GM12878 (cell line): ENCODE data around the gene LRRC70. TPM values are rescaled to one million over a fixed set of nuclear protein-coding genes. Genes with fewer than 3 reads are reported as not detected.

Experiments
- ATAC-seq: fragments of 200-7000 bp; cut with Tn5 transposase; 3 replicates; pipeline ENCODE4 v1.9.1; 2020; ENCODE audit warnings: mild to moderate bottlenecking, moderate library complexity
- BruUV-seq: library from RNA; stranded (reverse); fragments of 400-500 nt; replicated peaks from 2 replicates; lab custom pipeline; 2021; lab: Mats Ljungman, UMichigan
- CTCF ChIA-PET: fragments of 300-600 bp; sonication (Branson Sonifier 250); formaldehyde crosslinking; extraction: SDS; loops from one replicate; lab custom pipeline; 2021; ENCODE audit warnings: inconsistent platforms; lab: Yijun Ruan, JAX
- POLR2A ChIA-PET: fragments of 350-600 bp; formaldehyde crosslinking; extraction: SDS; loops from one replicate; lab custom pipeline; 2021; ENCODE audit warnings: inconsistent platforms; lab: Charles Lee
- RAD21 ChIA-PET: fragments of 300-600 bp; sonication (Branson Sonifier 250); formaldehyde crosslinking; loops from one replicate; lab custom pipeline; 2023; ENCODE audit warnings: antibody characterized with exemption; ENCODE audit not compliant: unreplicated experiment; lab: Charles Lee
- SMC1A ChIA-PET: fragments of 300-600 bp; sonication (Branson Sonifier 250); formaldehyde crosslinking; loops from one replicate; lab custom pipeline; 2023; ENCODE audit not compliant: unreplicated experiment, uncharacterized antibody; lab: Charles Lee
- DNase-seq: peaks from one replicate; pipeline ENCODE4 v3.0.0-alpha.2; 2011; ENCODE audit warnings: low read depth, low spot score
- FAIRE-seq: peaks from 3 replicates; lab custom pipeline; 2011; peaks lifted over from hg19 to GRCh38; lab: Jason Lieb, UNC
- H2AFZ ChIP-seq: 2 replicates; pipeline ENCODE4 v1.6.0; 2011; ENCODE audit warnings: low read depth, low read length, control low read depth; ENCODE audit not compliant: control insufficient read depth
- H3K27ac ChIP-seq: 2 replicates; pipeline ENCODE4 v1.5.1; 2011; ENCODE audit warnings: control low read depth; ENCODE audit not compliant: control insufficient read depth, insufficient read depth
- H3K27me3 ChIP-seq, 2 experiments: replicated peaks in 1 of 2; 2 replicates each; pipeline versions ENCODE4 v1.6.0 to v1.6.1; 2011; ENCODE audit warnings: low read length in 1 of 2; ENCODE audit not compliant: control insufficient read depth in 2 of 2, insufficient read depth in 2 of 2
- H3K36me3 ChIP-seq, 2 experiments: 2 replicates each; pipeline ENCODE4 v1.5.1; 2011; ENCODE audit warnings: low read length in 1 of 2; ENCODE audit not compliant: control insufficient read depth in 2 of 2, insufficient read depth in 2 of 2
- H3K4me1 ChIP-seq: 2 replicates; pipeline ENCODE4 v1.6.1; 2011; ENCODE audit warnings: mild to moderate bottlenecking, low read length, moderate library complexity, mixed read lengths; ENCODE audit not compliant: control insufficient read depth, insufficient read depth
- H3K4me2 ChIP-seq: 2 replicates; pipeline ENCODE4 v1.6.0; 2011; ENCODE audit warnings: control low read depth; ENCODE audit not compliant: control insufficient read depth, insufficient read depth
- H3K4me3 ChIP-seq: fragments of 200-600 bp; sonication (generic); 2 replicates; pipeline ENCODE4 v1.5.1; 2016
- H3K79me2 ChIP-seq: 2 replicates; pipeline ENCODE4 v1.6.0; 2011; ENCODE audit warnings: low read length; ENCODE audit not compliant: control insufficient read depth, insufficient read depth
- H3K9ac ChIP-seq: 2 replicates; pipeline ENCODE4 v1.8.0; 2011; ENCODE audit warnings: low read length, control low read depth, mixed read lengths; ENCODE audit not compliant: control insufficient read depth, insufficient read depth
- H3K9me3 ChIP-seq: replicated peaks from 3 replicates; pipeline ENCODE4 v1.5.1; 2011; ENCODE audit warnings: mild to moderate bottlenecking, low read length; ENCODE audit not compliant: control insufficient read depth, insufficient read depth
- H4K20me1 ChIP-seq: 2 replicates; pipeline ENCODE4 v1.6.0; 2011; ENCODE audit not compliant: control insufficient read depth, insufficient read depth
- BACH1 ChIP-seq: fragments of 450-650 bp; IDR thresholded peaks from 2 replicates; pipeline ENCODE4 v1.6.1; 2017; ENCODE audit warnings: mild to moderate bottlenecking, borderline replicate concordance
- CREM ChIP-seq: IDR thresholded peaks from 2 replicates; pipeline ENCODE4 v1.6.1; 2014; ENCODE audit warnings: antibody characterized with exemption, low read depth
- HCFC1 ChIP-seq: fragments of 150-350 bp; IDR thresholded peaks from 2 replicates; pipeline ENCODE4 v1.6.1; 2014; ENCODE audit warnings: low read length
- KDM1A ChIP-seq: fragments of 200-600 bp; sonication (generic); IDR thresholded peaks from 2 replicates; pipeline ENCODE4 v1.6.1; 2016; ENCODE audit warnings: borderline replicate concordance
- NR2C1 ChIP-seq: fragments of 450-650 bp; IDR thresholded peaks from 2 replicates; pipeline ENCODE4 v1.6.1; 2017; ENCODE audit warnings: antibody characterized with exemption, mild to moderate bottlenecking, moderate library complexity
- RBBP5 ChIP-seq: fragments of 200-600 bp; sonication (generic); conservative IDR thresholded peaks from 2 replicates; pipeline ENCODE4 v1.6.1; 2016
- SKIL ChIP-seq: fragments of 450-650 bp; IDR thresholded peaks from 2 replicates; pipeline ENCODE4 v1.6.1; 2017; ENCODE audit warnings: mild to moderate bottlenecking, low read depth, inconsistent platforms; ENCODE audit not compliant: poor library complexity, severe bottlenecking
- SUZ12 ChIP-seq: fragments of 200-600 bp; sonication (generic); IDR thresholded peaks from one replicate; pipeline ENCODE4 v1.6.1; 2018; ENCODE audit warnings: antibody characterized with exemption, mild to moderate bottlenecking; ENCODE audit not compliant: unreplicated experiment
- ZBED1 ChIP-seq: IDR thresholded peaks from 2 replicates; pipeline ENCODE4 v1.6.1; 2016; ENCODE audit warnings: borderline replicate concordance
- WGBS: methylation state at CpG from one replicate; pipeline ENCODE4 v1.1.6; 2016; ENCODE audit warnings: low lambda C conversion rate; ENCODE audit not compliant: insufficient replicate concordance, insufficient coverage; ENCODE audit errors: missing lambda C conversion rate; 5-methylcytosine and 5-hydroxymethylcytosine counted together
- in situ Hi-C: fragments of 300-500 bp; cut with MboI; formaldehyde crosslinking; loops from 9 replicates; pipeline ENCODE4 v1.14.3; 2018; ENCODE audit warnings: mixed read lengths
- intact Hi-C: fragments of 100-400 bp; cut with micrococcal nuclease; formaldehyde crosslinking; loops from one replicate; pipeline ENCODE4 v1.14.2; 2022; ENCODE audit not compliant: unreplicated experiment
- polyA plus RNA-seq, 11 experiments: library from polyadenylated mRNA; depleted of rRNA in 4 of 11; unstranded in 6 of 11; stranded (reverse) in 5 of 11; fragments of >200 nt; fragmentation: Nextera tagmentation in 4 of 11; fragmentation: Illumina TruSeq in 1 of 11; extraction: Ambion mirVana in 4 of 11; extraction: Trizol in 1 of 11; gene quantifications; 1 replicate in 1 of 11; 2 replicates in 10 of 11; pipeline versions ENCODE4 v1.2.1 to v1.2.3, GENCODE V29; 2011 to 2016; ENCODE audit warnings: inconsistent platforms in 2 of 11, missing spikeins in 2 of 11, low read depth in 1 of 11
- total RNA-seq, 4 experiments: library from RNA; depleted of rRNA in 3 of 4; stranded (reverse); fragments of >200 nt in 3 of 4; fragmentation: Illumina TruSeq in 1 of 4; extraction: Trizol in 1 of 4; gene quantifications; 2 replicates each; pipeline versions ENCODE4 v1.2.1 to v1.2.3, GENCODE V29; 2013 to 2021
- TF ChIP-seq, protein P1 (sequence below): IDR thresholded peaks from 2 replicates; pipeline ENCODE4 v1.6.1; 2011; ENCODE audit warnings: low read depth, low read length, improper control_type of control experiment, borderline replicate concordance
- TF ChIP-seq, protein P2 (sequence below): fragments of 450-650 bp; formaldehyde crosslinking; IDR thresholded peaks from 2 replicates; pipeline ENCODE4 v1.4.0; 2020; ENCODE audit warnings: mild to moderate bottlenecking, moderate library complexity
- TF ChIP-seq, protein P3 (sequence below): fragments of 450-650 bp; IDR thresholded peaks from 2 replicates; pipeline ENCODE4 v1.6.1; 2014; ENCODE audit warnings: mild to moderate bottlenecking
- TF ChIP-seq, protein P4 (sequence below): IDR thresholded peaks from 2 replicates; pipeline ENCODE4 v1.6.1; 2012; ENCODE audit warnings: low read length, inconsistent platforms

LRRC70 gene
- total and polyA plus RNA-seq, 10 of the 15 experiments (the other 5 are each of a cell fraction or from before 2014, with no cell fraction given), result 0.35 to 1.5 (median 0.84) TPM

DNA sequence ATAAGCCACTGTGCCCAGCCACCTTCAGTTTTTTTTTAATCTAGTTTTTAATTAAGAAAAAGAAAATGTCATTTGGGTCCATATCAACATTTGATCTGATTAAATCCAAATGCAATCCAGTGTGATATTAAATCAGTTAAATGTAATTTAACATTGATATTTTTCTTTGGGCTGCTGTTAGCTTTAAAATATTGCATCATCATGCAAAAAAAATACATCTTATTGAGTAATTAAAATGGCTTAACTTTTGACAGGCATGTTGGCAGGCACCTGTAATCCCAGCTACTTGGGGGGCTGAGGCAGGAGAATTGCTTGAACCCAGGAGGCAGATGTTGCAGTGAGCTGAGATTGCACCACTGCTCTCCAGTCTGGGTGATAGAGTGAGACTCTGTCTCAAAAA lies 22.7 kb upstream of the LRRC70 start (continued):
- TF ChIP-seq, protein P1, sequence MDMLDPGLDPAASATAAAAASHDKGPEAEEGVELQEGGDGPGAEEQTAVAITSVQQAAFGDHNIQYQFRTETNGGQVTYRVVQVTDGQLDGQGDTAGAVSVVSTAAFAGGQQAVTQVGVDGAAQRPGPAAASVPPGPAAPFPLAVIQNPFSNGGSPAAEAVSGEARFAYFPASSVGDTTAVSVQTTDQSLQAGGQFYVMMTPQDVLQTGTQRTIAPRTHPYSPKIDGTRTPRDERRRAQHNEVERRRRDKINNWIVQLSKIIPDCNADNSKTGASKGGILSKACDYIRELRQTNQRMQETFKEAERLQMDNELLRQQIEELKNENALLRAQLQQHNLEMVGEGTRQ, result no peak
- no peak for TF ChIP-seq KDM1A

DNA sequence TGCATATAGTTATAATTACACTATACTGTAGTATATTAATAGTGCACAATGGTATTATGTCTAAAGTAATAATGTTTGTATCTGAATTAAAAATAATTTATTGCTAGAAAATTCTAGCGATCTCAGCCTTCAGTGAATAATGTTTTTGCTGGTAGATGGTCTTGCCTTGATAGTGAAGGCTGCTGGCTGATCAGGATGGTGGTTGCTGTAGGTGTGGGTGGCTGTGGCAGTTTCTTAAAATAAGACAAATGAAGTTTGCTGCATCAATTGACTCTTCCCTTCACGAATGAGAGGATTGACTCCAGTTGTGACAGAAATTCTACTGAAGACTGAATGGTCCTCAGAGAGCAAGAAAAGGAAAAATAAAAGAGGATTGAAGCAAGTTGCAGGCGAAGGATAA lies 19.7 kb upstream of the LRRC70 start:
- Histone ChIP-seq H4K20me1 (no peaks in the 10 kb centered on the region), H3K4me1 (no peaks in the 10 kb centered on the region), H3K4me3 (no peak overlapping the region), H3K9ac (no peak overlapping the region), H3K4me2 (no peak overlapping the region), H3K36me3 (peaks cover 0 to 5% of the 10 kb centered on the region in 2 experiments; a peak in 2 of 4 replicates), H2AFZ (no peak overlapping the region), H3K27me3 (no peaks in the 10 kb centered on the region), H3K27ac (no peak overlapping the region), H3K79me2 (no peaks in the 10 kb centered on the region), H3K9me3 (no peaks in the 10 kb centered on the region)
- CTCF ChIA-PET, result no interaction called here
- intact Hi-C loops (no loop called here), in situ Hi-C loops (no loop called here)
- POLR2A ChIA-PET, result no interaction called here
- RAD21 ChIA-PET, result no interaction called here
- BruUV-seq, result no TSS peak
- 80% methylated on average over 3 of the region's 3 CpGs for WGBS
- SMC1A ChIA-PET, result no interaction called here
- FAIRE-seq, result no peak
- no peak for ATAC-seq
- no peak for DNase-seq
- no peak for TF ChIP-seq RBBP5
- no peak for TF ChIP-seq HCFC1
- no peak for TF ChIP-seq NR2C1
- TF ChIP-seq ZBED1, result no peak
- no peak for TF ChIP-seq SKIL
- TF ChIP-seq, protein P2, sequence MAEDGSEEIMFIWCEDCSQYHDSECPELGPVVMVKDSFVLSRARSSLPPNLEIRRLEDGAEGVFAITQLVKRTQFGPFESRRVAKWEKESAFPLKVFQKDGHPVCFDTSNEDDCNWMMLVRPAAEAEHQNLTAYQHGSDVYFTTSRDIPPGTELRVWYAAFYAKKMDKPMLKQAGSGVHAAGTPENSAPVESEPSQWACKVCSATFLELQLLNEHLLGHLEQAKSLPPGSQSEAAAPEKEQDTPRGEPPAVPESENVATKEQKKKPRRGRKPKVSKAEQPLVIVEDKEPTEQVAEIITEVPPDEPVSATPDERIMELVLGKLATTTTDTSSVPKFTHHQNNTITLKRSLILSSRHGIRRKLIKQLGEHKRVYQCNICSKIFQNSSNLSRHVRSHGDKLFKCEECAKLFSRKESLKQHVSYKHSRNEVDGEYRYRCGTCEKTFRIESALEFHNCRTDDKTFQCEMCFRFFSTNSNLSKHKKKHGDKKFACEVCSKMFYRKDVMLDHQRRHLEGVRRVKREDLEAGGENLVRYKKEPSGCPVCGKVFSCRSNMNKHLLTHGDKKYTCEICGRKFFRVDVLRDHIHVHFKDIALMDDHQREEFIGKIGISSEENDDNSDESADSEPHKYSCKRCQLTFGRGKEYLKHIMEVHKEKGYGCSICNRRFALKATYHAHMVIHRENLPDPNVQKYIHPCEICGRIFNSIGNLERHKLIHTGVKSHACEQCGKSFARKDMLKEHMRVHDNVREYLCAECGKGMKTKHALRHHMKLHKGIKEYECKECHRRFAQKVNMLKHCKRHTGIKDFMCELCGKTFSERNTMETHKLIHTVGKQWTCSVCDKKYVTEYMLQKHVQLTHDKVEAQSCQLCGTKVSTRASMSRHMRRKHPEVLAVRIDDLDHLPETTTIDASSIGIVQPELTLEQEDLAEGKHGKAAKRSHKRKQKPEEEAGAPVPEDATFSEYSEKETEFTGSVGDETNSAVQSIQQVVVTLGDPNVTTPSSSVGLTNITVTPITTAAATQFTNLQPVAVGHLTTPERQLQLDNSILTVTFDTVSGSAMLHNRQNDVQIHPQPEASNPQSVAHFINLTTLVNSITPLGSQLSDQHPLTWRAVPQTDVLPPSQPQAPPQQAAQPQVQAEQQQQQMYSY (CRISPR knock-in tag), result no peak
- TF ChIP-seq, protein P3, sequence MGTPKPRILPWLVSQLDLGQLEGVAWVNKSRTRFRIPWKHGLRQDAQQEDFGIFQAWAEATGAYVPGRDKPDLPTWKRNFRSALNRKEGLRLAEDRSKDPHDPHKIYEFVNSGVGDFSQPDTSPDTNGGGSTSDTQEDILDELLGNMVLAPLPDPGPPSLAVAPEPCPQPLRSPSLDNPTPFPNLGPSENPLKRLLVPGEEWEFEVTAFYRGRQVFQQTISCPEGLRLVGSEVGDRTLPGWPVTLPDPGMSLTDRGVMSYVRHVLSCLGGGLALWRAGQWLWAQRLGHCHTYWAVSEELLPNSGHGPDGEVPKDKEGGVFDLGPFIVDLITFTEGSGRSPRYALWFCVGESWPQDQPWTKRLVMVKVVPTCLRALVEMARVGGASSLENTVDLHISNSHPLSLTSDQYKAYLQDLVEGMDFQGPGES, result no peak
- TF ChIP-seq BACH1, result no peak
- TF ChIP-seq, protein P4, sequence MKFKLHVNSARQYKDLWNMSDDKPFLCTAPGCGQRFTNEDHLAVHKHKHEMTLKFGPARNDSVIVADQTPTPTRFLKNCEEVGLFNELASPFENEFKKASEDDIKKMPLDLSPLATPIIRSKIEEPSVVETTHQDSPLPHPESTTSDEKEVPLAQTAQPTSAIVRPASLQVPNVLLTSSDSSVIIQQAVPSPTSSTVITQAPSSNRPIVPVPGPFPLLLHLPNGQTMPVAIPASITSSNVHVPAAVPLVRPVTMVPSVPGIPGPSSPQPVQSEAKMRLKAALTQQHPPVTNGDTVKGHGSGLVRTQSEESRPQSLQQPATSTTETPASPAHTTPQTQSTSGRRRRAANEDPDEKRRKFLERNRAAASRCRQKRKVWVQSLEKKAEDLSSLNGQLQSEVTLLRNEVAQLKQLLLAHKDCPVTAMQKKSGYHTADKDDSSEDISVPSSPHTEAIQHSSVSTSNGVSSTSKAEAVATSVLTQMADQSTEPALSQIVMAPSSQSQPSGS, result no peak
- no peak for TF ChIP-seq SUZ12
- TF ChIP-seq CREM, result no peak
